Measurements from ENCODE around the gene SPRY2.
"Not testable (repeated sequence)": the region's sequence is repeated elsewhere in the genome, so short reads cannot be mapped to it uniquely, and the experiment has no call there.

The SPRY2 gene

DNA sequence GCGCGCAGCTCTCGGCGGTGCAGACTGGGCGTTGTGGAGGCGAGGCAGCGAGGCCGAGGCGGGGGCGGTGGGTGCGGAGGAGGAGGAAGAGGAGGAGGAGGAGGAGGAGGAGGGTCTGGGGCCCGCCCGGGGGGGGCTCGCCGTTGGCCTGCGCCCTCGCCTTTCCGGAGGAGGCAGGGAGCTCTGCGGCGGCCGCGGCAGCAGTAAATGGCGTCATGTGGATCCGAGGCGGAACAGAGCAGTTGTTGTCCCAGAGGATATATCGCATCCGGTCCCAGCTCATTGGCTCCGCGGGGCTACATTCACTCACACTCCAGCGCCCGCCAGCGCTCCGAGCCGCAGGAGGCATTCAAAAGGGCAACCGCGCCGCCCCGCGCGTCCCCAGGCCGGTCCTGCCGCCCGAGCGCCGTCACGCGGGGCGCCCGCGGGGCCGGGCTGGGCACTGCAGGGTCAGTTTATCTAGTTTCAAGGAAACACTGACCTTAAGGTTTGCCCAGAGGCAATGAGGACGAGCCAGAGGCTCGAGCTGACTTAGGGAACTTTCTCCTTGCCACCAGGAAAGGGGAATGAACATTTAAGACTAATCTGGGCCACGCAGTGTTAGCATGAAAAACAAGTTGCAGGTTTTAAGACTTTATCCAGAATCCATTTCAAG, at the start of gene SPRY2:
SPRY2 (minus strand) TSS at position 26 of the 655 bp plus-strand sequence. CDS start 3,421 bp downstream, outside the sequence.
- DNase-seq, result no peak

DNA sequence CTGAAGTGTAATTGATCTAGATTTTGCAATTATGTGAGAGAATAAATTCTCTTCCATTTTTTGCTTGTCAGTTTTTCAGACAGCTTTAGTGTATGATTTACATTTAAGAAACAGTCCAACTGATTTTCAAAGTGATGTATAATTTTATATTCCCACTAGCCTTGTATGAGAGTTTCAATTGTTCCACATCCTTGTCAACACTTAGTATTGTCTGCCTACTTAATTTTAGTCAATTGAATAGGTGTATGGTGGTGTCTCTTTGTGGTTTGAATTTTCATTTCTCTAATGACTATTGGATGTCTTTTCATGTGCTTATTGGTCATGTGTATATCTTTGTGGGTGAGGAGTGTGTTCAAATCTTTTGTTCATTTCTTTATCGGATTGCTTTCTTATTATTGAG, 49.4 kb upstream of the SPRY2 start:
- no peak for DNase-seq

DNA sequence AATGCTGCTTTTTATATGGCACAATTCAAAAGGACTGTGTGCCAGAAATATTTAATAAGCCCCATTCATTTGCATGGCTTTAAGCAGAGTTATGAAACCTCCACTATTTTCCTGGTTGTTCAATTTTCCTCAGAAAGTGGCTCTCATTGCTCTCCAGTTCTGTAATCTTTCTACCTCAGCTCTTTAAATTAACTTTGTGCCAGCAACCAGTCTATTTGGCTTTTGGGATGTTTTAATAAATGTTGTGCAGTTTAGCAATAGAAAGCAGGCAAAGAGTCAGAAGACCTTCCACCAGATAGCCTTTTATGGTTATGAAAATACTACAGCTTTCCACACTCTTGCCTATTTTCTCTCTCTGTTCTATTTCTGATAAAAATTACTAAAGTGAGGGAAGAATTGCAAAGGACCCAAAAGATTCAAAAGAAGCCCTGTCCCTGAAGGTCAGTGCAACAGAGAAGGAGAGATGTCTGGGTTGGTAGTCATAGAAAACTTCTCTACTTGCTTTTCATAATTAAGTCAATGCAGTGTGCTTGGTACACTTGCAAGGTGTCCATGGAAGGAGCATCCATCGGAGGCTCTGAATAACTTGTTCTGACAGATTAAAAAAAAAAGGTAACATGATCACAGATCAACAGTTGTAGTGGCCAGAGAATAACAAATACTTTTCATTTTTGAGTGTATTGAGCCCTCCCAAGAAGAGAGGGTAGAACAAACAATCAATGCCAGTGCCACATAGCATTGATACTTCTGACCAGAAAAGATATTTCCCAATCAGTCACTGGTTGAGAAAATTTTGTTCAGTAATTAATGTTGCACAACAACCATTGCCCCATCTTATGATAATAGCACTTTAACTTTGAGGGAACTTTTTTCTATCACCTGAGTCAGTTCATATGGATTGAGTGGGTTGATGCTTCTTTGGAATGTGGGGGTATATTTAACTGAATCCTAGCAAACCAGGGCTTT, 48.4 kb upstream of the SPRY2 start:
- DNase-seq, result no peak

- DNase-seq, result no peak
Observed at GRCh38 chr13:80388506-80388905, 47.6 kb upstream of the SPRY2 start.

DNA sequence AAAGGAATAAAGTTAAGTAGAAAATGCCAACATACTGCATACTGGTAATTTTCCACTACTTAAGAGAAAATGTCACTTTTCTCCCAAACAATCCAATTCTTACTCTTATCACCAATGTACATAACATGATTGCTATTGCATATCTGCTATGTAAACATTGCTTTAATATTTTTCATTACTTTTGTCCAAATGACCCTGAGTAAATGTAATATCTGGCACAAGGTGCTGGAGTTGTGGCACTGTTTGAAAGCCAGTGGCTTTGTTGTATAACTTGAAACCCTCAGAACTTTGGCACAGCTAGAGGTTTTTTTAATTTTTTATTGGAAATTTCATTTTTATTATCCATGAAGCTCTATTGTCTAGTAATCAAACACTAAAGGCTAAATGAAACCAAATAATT, 45.7 kb upstream of the SPRY2 start:
- no peak for DNase-seq

GRCh38 chr13:80386002-80386401, 45.1 kb upstream of the SPRY2 start:
- DNase-seq, result no peak

DNA sequence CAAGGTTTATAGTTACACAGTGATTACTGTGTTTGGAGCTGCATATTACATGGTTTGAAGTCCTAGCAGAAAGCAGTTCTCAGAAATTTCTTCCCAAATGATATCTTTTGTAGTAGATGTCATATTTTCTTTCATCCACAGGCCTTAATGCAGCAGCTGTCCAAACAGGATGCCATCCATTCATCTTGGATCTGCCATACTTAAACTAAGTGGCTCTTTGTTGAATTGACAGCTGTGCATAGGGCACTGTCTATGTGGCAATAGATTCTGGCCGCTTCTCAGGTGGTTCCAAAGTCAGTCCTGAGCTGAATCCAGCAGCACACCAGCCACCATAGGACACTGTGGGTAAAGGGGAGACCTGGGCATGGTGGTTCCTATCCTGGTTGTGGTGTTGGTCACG, 41.6 kb upstream of the SPRY2 start:
- DNase-seq, result no peak

DNA sequence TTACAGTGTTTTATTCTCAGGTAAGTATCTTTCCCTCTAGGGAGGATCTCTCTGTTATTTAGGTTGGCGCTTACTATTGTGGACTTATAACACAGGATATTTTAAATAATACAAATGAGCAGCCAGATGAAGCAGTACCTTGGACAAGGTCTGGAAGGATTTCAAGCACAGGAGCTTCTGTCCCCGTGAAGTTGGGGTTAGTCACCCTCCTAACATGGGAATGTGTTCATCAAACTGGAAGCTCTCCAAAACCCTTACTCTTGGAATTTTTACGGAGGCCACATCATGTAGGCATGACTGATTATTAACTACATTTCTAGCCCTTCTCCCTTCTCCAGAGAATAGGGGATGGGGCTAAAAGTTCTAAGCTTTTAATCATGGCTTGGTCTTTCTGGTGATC, 38.3 kb upstream of the SPRY2 start:
- no peak for DNase-seq

DNA sequence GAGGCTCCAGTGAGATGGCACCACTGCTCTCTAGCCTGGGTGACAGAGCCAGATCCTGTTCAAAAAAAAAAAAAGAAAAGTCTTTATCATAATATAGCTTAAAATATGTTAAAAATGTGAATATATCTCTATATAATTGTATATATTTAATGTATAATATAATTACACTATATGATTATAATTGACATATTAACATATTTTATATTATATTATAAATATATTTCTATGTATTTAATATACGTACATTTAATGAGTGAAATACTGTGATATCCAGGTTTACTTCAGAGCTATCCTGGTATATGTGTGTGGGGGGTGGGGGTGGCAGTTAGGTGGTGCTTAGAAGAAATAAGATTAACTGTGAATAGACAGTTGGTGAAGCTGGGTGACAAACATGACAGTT, 35.6 kb upstream of the SPRY2 start:
- no peak for DNase-seq

DNA sequence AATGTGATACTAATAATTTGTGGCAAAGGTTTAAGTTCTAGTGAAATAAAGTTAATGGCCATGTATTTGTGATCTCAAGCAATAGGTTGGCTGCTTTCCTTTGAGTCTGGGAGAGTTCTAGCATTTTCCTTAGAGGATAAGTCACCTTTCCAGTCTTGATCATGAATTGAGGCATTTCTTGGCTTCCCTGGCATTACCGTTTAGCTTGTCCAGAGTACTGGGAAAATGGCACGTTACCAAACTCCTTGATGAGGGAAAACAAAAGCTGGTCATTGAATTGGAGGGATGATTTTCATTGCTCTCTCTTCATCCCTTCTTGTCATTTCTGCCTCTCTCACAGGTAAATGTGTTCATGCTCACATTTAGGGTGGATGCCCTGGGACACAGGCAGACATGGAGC, 34.0 kb upstream of the SPRY2 start:
- no peak for DNase-seq

- no peak for DNase-seq
Observed at GRCh38 chr13:80374444-80374843, 33.5 kb upstream of the SPRY2 start.

DNA sequence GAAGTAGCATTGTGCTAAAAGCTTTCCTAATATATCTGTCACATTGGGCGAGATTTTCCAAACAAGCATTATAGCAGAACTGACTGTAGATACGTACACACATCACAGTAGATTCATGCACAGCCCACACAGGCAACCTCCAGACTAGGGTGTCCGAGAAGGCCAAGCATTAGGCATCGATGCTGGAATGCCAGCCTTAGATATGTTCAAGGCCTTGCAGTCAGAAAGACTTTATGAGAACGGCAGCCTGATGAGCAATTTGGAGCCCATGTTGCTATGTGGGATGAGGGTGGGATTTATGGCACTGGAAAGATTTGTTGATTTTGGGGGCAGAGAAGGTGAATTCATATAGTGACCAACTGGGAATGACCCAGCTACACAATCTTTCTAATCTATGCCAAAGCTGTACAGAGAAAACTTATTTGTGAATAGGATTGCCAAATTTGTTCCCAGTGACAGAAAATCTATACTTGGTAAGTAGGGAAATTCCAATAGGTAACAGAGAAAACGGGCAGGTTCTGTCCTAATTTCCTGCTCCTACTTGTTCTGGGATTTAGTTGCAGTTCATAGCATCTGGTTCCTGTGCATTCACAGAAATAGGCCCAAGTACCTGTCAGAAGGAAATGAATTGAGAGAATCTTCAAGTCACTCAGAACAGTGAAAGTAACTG, 31.0 kb upstream of the SPRY2 start:
- no peak for DNase-seq

GRCh38 chr13:80367473-80367872, 26.5 kb upstream of the SPRY2 start:
- DNase-seq, result no peak

- DNase-seq, result no peak
Observed at GRCh38 chr13:80363890-80364503, 23.1 kb upstream of the SPRY2 start.

DNA sequence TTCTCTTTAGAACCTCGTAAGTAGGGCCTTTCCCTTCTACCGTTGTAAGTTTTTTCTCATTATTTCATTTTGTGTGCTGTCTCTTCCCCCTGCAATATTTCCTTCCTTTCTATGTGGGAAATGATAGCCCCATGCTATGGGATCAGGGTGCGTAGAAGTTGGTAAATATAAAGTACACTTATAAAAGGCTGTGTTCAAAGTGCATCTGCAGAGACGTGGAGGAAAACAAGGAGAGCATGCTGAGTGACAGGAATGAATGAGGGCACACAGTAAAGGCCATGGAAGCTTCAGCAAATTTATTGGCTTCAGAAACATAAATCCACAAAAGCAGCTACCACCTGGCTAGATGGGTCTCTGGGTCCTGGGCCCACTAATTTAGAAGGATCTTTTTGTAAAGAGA, 21.6 kb upstream of the SPRY2 start:
- DNase-seq, result no peak

DNA sequence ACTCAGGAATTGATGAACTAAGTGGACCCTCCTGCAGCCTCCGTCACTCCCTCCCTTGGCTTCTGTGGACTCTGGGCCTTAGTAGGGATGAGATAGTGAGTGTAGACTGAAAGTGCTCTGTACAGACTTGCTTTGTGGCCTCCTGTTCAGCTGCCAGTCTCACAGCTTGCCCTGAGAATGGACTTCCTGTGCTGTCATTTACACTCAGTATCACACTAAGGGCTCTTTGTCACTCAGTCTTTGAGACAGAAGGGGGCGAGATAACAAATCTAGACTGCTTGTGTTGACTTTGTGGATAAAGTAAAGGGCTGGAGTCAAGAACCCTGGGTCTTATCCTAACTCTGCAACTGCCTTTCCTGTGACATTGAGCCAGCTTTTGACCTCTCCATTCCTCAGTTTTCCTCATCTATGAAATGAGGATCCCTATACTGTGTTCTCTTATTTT, 21.0 kb upstream of the SPRY2 start:
- no peak for DNase-seq

DNA sequence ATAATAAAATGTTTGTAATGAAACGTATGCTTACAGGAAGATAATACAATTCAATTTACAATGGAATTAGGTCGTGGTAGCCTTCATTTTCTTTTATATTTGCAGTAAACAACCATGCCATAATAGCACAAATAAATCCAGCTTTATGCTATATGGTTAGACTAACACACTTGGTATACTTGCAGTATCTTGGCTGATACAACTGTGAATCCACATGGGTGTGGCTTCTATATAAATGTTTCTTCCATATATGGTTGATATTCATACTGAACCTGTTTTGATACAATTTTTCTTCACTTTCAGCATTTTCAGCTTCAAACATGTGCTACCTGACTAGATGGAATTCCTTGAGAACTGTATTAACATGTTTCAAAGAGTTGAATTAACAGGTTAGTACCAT, 20.4 kb upstream of the SPRY2 start:
- no peak for DNase-seq

- no peak for DNase-seq
Observed at GRCh38 chr13:80360453-80360800, 19.5 kb upstream of the SPRY2 start.

- no peak for DNase-seq
Observed at GRCh38 chr13:80359778-80360452, 19.0 kb upstream of the SPRY2 start.

GRCh38 chr13:80359414-80359777, 18.5 kb upstream of the SPRY2 start:
- no peak for DNase-seq

GRCh38 chr13:80355496-80356094, 14.7 kb upstream of the SPRY2 start:
- DNase-seq, result not testable (repeated sequence)

DNA sequence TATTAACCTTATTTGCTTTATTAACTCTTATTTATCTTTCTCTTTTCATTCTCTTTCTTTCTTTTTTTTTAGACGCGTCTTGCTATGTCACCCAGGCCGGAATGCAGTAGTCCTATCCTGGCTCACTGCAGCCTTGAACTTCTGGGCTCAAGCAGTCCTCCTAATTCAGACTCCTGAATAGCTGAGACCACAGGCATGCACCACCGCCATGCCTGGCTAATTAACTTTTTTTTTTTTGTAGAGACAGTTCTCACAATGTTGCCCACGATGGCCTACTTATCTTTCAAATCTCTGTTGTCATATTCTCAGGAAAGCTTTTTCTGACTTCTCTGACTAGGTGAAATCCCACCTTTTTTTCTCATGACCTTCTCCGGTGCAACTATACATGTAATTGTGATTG, 7.8 kb upstream of the SPRY2 start:
- no peak for DNase-seq
